ENCODE results near the gene SPATA13.

The SPATA13 gene

DNA sequence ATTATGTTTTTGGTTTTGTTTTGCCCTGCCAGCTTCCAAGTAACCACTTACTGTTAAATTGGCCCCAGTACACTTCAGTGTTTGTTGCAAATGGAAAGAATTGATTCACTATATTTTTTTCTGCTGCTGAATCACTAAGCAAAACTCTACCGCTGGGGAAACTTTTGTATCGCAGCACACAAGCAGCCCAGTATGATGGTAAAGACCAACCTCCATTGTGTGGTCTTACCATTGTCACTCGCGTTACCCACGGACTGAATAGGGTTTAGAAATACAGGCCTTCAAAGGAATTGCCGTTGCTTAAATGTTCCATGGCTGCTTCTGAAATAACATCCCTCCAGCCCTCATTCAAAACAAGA lies 7.9 kb downstream of the SPATA13 start:
- DNase-seq = no peak

DNA sequence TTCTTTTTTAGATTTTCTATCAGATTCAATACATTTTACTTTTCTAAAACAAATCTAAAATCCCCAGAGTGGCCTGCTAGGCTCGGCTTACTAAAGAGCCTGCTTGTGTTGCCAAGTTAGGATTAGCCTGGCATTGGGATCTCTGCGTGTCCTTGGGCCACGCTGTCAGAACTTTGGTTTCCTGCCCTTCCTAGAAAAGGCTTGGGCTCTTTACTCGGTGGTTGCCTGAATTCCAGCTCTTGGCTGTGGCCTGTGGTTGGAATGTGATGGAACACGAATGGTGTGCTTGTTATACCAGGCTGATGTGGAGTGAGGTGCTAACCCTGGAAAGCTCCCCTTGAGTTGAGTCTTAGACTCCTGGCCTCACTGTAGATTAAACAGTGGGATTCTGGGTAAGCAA lies 8.5 kb downstream of the SPATA13 start:
- no peak for DNase-seq

DNA sequence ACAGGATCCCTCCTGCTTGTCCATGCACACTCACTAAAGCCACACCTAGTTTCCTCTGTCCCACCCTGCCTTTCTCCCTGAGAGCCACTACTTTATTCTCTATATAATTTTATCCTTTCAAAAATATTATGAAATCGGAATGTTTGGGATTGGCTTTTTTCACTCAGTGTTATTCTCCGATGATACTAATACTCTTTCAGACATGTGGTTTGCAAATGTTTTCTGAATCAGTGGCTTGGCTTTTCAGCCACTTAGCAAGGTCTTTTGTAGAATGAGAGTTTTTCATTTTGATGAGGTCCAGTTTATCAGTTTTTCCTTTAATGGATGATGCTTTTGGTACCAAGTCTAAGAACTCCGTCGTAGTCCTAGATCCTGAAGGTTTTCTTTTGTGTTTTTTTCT lies 11.6 kb downstream of the SPATA13 start:
- DNase-seq = no peak

DNA sequence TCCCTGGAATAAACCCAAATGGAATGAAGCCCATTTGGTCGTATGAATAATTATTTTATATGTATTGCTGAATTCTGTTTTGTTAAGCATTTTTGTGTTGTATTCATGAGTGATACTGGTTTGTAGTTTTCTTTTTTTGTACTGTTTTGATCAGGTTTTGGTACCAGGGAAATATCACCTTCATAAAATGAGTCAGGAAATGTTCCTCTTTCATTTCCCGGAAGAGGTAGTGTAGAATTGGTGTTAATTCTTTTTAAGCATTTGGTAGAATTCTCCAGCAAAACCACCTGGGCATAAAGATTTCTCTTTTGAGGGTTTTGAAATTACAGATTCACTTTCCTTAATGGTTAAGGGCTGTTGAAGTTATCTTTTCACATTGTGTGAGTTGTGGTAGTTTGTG lies 13.3 kb downstream of the SPATA13 start:
- no peak for DNase-seq

DNA sequence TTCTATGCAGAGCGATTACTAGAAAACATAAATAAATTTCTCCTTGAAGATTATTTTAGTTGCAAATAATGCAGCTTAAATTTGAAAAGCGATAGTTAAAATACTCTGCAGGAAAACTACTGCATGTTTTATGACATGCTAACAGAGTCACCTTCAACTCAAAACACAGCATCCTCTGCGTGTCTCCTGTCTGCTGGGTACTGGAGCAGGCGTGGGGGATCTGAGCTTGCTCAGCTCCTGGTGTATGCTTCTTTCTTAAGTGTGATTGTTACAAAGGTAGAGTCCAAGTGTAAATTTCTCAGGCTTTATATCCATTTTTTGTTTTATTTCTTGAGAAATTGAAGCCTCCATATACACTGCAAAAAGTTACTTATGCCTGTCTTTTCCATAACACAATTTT lies 15.3 kb downstream of the SPATA13 start:
- no peak for DNase-seq

DNA sequence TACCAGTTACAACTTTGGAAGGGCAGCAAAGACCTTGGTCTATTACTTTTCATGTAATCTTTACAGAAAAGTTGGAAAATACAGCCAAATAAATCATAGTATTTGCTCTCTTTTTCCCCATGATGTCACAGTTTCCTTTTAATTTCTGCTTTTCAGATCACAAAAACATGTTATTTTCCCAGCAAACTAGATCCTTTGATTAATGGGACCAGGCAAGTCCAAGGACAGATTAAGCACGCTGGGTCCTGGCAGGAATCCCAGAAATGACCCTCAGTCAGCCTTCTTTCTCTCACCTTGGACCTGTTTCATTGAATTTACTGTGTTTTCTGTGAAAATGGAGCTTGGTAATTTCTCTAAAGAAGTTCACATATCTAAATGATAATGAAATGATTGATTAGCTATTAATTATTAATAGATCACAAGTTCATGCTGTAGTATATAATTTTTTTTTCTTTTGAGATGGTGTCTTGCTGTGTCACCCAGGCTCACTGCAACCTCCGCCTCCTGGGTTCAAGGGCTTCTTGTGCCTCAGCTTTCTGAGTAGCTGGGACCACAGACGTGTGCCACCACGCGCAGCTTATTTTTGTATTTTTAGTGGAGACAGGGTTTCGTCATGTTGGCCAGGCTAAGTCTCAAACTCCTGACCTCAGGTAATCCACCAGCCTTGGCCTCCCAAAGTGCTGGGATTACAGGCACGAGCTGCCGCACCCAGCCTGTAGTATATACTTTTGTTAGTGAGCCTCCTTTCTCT lies 16.0 kb downstream of the SPATA13 start:
- peak; percentile 59 for DNase-seq

DNA sequence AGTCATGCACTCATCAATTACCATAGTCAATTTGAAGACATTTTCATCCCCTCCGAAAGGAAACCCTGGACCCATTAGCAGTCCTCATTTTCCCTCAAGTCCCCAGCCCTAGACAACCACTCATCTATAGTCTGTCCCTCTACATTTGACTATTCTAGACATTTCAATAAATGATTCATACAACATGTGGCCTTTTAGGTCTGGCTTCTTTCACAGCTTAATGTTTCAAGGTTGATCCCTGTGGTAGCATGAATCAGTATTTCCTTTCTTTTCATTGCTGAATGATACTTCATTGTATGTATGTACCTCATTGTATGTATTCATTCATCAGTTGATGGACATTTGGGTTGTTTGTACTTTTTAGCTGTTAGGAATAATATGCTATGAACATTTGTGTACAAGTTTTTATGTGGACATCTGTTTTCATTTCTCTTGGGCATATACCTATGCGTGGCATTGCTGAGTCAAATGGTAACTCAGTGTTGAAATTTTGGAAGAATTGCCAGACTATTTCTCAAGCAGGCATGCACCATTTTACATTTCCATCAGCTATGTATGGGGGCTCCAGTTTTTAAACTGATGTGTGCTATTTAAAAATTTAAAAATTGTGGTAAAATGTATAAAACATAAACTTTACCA lies 18.4 kb downstream of the SPATA13 start:
- no peak for DNase-seq

DNA sequence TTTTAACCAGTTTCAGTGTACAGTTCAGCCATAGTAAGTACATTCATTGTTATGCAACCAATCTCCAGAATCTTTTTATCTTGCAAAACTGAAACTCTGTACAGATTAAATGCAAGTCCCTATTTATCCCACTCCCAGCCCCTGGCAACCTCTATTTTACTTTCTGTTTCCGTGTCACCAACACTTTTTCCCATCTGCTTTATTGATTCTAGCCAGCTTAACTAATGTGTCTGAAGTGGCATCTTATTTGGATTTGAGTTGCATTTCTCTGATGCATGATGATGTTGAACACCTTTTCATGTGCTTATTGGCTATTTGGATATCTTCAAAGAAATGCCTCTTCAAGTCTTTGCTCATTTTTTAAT lies 18.9 kb downstream of the SPATA13 start:
- no peak for DNase-seq

DNA sequence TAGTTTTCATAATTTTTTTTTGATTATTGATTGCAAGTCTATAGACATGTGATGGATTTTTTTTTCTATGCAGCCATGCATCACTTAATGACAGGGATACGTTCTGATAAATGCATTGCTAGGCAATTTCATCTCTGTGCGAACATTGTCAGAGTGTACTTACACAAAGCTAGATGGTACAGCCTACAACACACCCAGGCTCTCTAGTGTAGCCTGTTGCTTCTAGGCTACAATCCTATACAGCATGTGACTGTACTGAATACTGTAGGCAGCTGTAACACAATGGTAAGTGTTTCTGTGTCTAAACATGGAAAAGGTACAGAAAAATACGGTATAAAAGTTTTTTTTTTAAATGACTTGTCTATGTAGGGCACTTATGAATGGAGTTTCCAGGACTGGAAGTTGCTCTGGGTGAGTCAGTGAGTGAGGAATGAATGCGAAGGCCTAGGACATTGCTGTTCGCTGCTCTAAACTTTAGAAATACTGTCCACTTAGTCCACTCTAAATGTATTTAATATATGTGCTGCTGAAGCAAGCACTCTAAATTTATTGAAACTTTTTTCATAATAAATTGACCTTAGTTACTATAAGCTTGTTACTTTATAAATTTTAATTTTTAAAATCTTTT lies 20.3 kb downstream of the SPATA13 start:
- no peak for DNase-seq

DNA sequence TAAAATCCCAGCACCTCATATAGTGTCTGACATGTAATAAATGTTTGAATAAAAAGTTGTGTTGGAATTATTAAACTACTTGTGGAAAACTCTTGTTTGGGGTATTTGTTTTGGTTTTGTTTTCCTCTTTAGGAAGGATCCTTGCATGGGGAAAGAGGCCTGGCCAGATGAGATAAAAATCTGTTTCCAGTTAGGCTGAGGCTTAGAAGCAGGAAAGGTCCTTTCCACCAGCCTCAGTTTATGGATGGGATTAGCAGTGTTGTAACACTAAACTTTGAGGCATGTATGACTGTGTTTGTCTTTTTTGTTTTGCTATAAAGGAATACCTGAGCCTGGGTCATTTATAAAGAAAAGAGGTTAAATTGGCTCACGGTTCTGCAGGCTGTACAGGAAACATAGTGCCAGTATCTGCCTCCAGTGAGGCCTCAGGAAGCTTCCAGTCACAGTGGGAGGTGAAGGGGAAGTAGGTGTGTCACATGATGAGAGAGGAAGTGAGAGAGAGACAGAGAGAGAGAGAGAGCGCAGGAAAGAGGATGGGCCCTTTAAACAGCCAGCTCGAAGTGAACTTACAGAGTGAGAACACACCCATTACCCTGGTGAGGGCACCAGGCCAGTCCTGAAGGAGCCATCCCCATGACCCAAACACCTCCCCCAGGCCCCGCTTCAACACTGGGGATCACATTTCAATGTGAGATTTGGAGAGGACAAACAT lies 21.6 kb downstream of the SPATA13 start:
- DNase-seq = no peak

DNA sequence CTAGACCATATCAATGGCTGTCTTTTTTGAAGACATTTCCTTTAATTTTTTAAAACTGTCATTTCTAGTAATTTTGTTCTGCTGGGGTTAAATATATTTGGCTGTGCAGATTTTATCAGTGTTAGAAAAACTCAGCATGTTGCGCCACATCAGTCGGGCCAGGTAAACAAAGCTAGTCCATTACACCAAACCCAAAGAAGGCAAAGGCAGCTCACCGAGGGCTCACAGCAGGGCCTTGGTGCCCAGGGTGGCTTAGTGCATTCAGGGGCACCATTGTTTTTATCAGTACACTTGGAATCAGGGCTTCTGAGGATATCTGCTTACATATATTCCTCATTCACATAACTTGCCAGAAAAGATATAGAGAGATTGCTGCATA lies 22.2 kb downstream of the SPATA13 start:
- DNase-seq = no peak

DNA sequence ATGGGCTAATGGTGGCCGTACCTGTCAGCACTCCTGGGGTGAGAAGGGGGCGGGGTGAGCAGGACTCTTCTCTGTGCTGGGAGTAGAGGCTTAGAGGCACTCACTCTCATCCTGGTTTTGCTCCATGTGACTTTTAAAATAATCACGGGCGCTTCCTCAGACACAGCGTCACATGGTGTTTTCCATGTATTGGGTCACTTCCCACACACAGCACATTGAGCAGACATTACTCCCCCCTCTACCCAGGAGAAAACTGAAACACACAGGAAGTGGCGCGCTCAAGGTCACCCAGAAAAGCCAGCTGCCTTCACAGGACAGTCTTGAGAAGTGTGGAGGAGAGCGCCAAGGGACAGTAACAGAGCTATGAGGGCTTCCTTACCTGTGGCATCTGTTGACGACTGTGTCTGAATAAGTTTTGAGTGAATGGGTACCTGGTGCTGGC lies 23.2 kb downstream of the SPATA13 start:
- DNase-seq = no peak

DNA sequence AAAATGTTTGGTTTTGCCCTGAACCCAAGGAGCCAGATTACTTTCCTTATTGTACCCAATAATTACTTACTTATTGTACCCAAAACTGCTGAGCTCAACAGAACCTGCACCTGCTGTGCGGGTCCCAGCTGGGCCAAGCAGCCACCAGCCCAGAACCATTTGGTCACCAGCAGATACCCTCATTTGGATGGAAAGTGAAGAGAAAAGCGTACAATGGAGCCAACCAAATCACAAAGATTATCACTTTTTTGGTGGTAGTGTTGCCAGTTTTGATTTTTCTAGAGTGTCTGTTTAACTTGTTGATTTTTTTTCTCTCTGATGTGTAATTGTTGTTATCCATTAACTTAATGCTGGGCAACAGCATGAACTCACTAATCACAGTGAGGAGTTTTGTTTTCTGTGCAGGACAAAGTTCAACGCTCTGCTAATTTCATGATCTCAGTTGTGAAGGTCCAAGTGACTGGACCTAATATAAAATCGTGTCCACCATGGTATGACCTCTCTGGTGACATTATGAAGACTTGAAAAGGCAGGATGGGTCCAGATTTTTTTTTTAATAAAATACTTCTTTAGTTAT lies 23.8 kb downstream of the SPATA13 start:
- DNase-seq = no peak

DNA sequence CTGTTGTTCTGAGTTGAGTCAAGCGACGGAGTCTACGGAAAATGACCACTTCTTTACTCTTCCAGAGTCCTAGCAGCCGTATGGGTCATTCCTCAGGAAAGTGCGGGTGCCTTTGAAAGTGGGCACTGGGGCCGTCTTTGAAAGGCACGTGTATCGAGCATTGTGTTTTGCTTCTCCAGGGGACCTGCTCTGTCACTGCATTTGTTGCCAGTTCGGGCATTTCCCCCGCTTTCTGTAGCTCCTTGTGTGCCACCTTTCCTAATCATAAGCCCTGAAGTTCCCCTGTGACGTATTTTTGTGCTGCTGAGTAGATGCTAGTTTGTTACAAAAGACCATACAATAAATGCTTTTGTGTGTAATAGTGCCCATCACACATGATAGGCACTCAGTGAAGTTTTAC lies 24.4 kb downstream of the SPATA13 start:
- no peak for DNase-seq

DNA sequence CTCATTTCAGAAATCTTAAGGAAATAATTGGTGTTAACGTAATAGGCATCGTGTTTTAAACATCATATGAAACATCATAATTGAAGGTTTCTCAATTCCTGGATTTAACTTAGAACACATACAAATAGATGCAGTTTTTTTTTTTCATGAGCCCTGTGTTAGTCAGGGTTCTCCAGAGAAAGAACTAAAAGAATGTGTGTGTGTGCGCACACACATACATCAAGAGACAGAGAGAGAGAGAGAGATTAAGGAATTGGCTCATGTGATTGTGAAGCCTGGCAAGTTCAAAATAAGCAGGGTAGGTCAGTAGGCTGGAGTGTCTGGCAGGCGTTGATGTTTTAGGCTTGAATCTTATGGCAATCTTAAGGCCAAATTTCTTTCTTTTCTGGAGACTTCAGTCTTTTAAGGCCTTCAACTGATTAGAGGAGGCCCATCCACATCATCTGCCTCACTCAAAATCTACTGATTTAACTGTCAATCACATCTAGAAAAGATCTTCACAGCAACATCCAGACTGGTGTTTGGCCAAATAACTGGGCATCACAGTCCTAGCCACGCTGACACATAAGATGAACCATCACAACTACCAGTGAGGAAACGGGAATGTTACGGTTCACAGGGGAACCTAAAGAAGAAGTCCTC lies 25.2 kb downstream of the SPATA13 start:
- no peak for DNase-seq

DNA sequence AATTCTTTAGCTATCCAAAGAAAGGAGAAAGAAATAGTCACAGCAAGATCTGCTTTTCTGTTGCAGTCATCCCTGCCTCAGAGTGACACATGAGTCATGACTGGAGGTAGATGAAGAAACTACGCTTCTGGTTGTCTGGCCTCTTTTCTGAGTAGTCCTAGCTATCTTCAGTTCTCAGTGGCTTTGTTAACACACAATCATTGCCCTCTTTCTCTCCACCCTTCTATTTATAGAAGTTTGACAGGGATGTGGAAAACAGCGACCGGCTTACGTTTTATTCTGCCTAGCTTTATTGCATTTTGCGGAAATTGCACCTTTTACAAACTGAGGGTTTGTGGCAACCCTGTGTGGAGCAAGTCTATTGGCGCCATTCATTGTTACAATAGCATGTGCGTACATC lies 26.7 kb downstream of the SPATA13 start:
- DNase-seq = no peak

DNA sequence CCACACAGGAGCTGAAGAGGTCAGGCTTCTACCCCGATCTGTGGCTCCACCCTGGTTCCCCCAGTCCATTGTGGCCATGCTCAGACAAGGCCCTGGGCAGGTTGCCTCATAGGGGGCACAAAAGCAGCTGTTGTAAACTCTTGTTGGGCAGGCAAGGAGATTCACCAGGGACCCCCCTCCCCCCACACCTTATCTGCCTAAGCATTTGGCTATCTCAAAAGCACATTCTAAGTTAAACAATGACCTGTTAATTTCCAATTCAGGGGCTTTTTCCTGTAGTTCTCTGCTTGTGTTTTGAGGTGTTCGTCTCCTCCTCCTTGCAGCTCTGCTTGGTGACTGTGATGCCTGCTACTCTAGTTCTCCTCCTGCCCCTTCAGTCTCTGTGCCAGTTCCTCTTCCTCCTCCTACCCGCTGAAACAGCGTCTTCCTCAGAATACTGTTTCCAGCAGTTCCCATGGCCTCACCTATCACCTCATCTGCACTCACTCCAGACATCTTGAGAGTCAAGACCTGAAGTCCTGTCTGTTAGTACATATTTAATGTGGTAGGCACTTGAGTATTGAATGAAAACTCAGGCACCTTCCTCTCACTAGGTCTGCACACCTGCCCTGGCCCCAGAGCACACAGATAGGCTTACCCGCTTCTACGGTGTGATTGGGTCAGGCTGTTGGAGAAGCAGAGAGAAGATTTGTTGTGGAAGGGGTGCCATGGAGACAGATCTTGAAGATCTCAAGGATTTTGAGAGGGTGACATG lies 31.7 kb downstream of the SPATA13 start:
- DNase-seq = no peak

DNA sequence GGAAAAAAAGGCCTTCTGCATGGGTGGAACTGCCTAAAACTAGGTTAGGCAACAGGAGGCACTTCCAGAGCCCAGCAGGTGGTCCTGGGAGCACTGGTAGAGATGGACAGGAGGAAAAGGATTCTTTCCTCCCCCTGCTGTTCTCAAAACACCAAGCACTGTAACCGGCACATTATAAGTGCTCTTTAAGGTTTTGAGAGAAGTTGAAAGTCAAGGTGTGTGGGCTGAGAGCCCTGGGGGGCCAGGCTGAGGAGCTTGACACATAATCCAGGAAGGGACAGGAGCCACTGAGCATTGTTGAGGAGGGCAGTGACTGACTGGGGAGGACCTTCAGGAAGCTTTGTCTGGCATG lies 32.3 kb downstream of the SPATA13 start:
- no peak for DNase-seq

DNA sequence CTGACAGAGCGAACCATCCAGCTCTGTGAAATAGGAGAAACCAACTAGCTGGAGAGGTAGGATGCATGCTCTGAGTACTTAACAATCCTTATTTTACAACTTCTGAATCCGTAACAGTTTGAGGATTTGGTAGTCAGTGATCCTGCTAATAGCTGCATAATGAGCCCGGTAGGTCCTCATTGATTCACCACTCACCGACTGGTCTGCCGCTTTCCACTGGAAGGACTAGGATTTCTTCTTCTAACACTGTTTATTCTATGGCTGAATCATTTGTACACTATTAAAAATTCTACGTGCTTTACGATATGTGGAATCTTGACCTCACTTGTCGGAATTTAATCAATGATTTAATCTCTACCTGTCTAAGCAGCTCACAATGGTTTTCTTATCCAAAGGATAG lies 33.9 kb downstream of the SPATA13 start:
- no peak for DNase-seq

DNA sequence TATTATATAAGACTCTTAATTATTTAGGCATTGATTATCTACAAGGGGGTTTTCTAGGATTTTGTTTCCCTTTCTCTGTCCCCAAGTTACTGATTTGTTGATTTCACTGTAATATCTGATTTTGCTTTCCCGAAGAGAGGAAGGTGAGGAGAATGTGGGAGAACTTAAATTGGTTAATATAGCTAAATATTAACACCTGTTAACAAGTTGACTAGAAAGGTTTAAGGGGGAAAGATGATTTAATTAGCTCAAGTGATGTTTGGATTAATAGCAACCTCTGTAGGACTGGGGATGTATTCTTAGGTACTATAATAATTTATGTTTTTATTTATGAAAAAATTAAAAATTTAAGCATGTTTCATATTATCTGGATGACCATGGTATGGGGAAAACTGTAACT lies 35.1 kb downstream of the SPATA13 start:
- no peak for DNase-seq

DNA sequence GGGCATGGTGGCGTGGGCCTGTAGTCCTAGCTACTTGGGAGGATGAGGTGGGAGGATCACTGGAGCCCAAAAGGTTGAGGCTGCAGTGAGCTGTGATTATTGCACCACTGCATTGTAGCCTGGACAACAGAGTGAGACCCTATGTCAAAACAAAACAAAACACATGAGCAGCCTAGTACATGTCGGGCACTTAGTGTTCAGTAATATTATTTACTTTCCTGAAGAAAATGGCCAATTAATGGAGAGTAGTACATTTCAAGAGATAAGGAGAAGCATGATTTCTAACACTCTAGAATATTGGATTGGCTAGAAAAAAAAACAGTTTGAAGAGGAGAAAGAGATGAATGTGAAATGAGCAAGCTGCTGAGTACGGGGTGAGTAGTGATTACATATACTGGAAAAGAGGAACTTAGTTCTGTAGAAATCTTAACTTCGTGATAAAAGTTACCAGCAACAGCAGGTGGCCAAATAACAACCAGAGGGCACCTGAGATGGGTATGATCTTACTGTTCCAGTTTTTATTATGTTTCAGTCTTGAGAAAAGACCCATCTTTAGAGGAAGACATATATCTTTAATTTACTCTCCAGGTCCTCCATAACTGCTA lies 36.2 kb downstream of the SPATA13 start:
- DNase-seq = no peak

DNA sequence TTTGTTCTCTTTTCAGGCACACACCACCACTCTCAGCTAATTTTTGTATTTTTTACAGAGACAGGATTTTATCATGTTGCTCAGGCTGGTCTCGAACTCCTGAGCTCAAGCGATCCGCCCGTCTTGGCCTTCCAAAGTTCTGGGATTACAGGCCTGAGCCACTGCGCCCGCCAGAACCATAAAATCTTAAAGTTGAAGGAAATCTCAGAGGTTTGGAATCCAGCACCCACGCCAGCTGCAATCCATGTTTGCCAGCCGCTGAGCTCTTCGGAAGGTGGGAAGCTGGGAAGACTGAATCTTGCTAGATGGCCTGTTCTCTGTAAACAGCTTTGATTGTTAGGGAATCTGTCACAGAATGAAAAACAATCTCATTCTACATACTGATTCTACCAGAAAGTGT lies 38.5 kb downstream of the SPATA13 start:
- no peak for DNase-seq

All from COR-L47 (cell line).